ENCODE measurements around the gene RABGAP1L. TPM values are rescaled to one million over a fixed set of nuclear protein-coding genes. Genes with fewer than 3 reads are reported as not detected.

The RABGAP1L gene
- polyA plus RNA-seq, 1 donor (not counting 4 experiments of a cell fraction or from before 2014, with no cell fraction given), result 24.2 TPM

DNA sequence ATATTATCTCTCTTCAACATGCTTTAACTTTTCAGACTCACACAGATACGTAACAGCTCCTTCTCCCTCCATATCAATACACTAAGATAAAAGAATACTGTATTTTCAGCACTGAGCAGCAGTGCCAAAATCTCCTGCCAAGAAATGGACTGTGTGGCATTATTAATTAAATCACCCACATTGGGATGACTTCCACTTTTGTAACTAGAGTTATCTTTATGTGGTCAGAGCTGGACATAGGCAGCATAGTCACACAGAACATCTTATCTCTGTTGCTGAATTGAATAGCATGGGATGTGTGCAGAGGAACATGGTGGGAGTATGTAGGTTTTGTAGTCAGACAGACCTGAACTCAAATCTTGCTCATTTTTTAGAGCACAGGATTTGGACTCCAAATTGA lies 799.1 kb downstream of the RABGAP1L start:
- no peaks in the 10 kb centered on the region for H3K79me2 ChIP-seq (ENCODE audit: control insufficient read depth, insufficient read depth, low read length)
- H3K27ac ChIP-seq (ENCODE audit: control insufficient read depth, insufficient read depth, low read length), result no peak overlapping the region
- H2AFZ ChIP-seq (ENCODE audit: control insufficient read depth, low read length), result no peak overlapping the region
- FAIRE-seq (no peak), DNase-seq (ENCODE audit: low read depth, low spot score) (no peak)
- H4K20me1 ChIP-seq (ENCODE audit: control insufficient read depth, extremely low read depth, insufficient read depth, low read length), result no peaks in the 10 kb centered on the region
- no peaks in the 10 kb centered on the region for H3K4me1 ChIP-seq (ENCODE audit: control insufficient read depth, extremely low read depth, insufficient read depth, low read length)
- H3K4me2 ChIP-seq (ENCODE audit: control insufficient read depth, extremely low read depth, insufficient read depth, low read depth, low read length), result no peak overlapping the region
- dilution Hi-C loops (cut with MboI; ENCODE audit: extremely low pct_ligation_motif_present, low sequenced_read_pairs), result no loop called here
- no peak overlapping the region for H3K9ac ChIP-seq (ENCODE audit: control insufficient read depth, extremely low read depth, insufficient read depth, low read length)
- H3K27me3 ChIP-seq (ENCODE audit: control insufficient read depth, extremely low read depth, insufficient read depth, low read length), result no peaks in the 10 kb centered on the region
- TF ChIP-seq EZH2 (IDR thresholded peaks at IDR 0.05; ENCODE audit: low read length), result no peak
- TF ChIP-seq, protein P1, sequence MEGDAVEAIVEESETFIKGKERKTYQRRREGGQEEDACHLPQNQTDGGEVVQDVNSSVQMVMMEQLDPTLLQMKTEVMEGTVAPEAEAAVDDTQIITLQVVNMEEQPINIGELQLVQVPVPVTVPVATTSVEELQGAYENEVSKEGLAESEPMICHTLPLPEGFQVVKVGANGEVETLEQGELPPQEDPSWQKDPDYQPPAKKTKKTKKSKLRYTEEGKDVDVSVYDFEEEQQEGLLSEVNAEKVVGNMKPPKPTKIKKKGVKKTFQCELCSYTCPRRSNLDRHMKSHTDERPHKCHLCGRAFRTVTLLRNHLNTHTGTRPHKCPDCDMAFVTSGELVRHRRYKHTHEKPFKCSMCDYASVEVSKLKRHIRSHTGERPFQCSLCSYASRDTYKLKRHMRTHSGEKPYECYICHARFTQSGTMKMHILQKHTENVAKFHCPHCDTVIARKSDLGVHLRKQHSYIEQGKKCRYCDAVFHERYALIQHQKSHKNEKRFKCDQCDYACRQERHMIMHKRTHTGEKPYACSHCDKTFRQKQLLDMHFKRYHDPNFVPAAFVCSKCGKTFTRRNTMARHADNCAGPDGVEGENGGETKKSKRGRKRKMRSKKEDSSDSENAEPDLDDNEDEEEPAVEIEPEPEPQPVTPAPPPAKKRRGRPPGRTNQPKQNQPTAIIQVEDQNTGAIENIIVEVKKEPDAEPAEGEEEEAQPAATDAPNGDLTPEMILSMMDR (optimal IDR thresholded peaks at IDR 0.05 in 1 of 3, IDR thresholded peaks at IDR 0.05 in 1 of 3, conservative IDR thresholded peaks at IDR 0.05 in 1 of 3; ENCODE audit: extremely low read depth in 1 of 3, insufficient read depth in 2 of 3, low read length in 3 of 3), result no peak
- H3K9me1 ChIP-seq (ENCODE audit: control insufficient read depth, extremely low read depth, insufficient read depth, low read length), result no peaks in the 10 kb centered on the region
- no peaks in the 10 kb centered on the region for H3K9me3 ChIP-seq (ENCODE audit: control insufficient read depth, low read depth, low read length)
- no peak overlapping the region for H3K4me3 ChIP-seq (ENCODE audit: control insufficient read depth in 2 of 3, extremely low read depth in 1 of 3, insufficient read depth in 2 of 3, low read depth in 1 of 3, low read length in 3 of 3)
- H3K36me3 ChIP-seq (ENCODE audit: control insufficient read depth in 2 of 2, extremely low read depth in 1 of 2, insufficient read depth in 2 of 2, low read length in 2 of 2), result peaks cover 0 to 2% of the 10 kb centered on the region in 2 experiments

DNA sequence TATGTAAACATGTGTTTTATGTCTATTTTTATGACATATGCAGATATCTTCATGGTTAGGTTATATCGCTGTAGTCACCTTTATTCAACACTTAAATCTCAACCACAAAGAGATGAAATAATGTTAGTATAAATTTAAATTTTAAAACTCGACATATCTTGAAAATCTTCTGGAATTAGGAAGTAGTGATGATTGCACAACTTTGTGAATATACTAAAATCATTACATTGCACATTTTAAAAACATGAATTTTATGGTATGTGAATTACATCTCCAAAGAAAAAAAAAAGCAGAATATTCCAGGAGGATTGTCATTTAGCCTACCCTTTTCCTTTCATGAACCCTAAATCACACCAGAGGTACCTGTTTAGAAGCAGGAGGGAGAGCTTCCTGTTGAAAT lies 801.0 kb downstream of the RABGAP1L start:
- no peaks in the 10 kb centered on the region for H3K9me1 ChIP-seq (ENCODE audit: control insufficient read depth, extremely low read depth, insufficient read depth, low read length)
- no peaks in the 10 kb centered on the region for H3K9me3 ChIP-seq (ENCODE audit: control insufficient read depth, low read depth, low read length)
- no peaks in the 10 kb centered on the region for H3K79me2 ChIP-seq (ENCODE audit: control insufficient read depth, insufficient read depth, low read length)
- H3K36me3 ChIP-seq (ENCODE audit: control insufficient read depth in 2 of 2, extremely low read depth in 1 of 2, insufficient read depth in 2 of 2, low read length in 2 of 2), result peaks cover 0 to 2% of the 10 kb centered on the region in 2 experiments
- no peak overlapping the region for H2AFZ ChIP-seq (ENCODE audit: control insufficient read depth, low read length)
- DNase-seq (ENCODE audit: low read depth, low spot score) (no peak), FAIRE-seq (no peak)
- H3K4me1 ChIP-seq (ENCODE audit: control insufficient read depth, extremely low read depth, insufficient read depth, low read length), result peaks cover 18% of the 10 kb centered on the region
- no peak for TF ChIP-seq EZH2 (IDR thresholded peaks at IDR 0.05; ENCODE audit: low read length)
- TF ChIP-seq, protein P1 (optimal IDR thresholded peaks at IDR 0.05 in 1 of 3, IDR thresholded peaks at IDR 0.05 in 1 of 3, conservative IDR thresholded peaks at IDR 0.05 in 1 of 3; ENCODE audit: extremely low read depth in 1 of 3, insufficient read depth in 2 of 3, low read length in 3 of 3), result no peak
- no peak overlapping the region for H3K4me2 ChIP-seq (ENCODE audit: control insufficient read depth, extremely low read depth, insufficient read depth, low read depth, low read length)
- dilution Hi-C loops (cut with MboI; ENCODE audit: extremely low pct_ligation_motif_present, low sequenced_read_pairs), result no loop called here
- H3K27me3 ChIP-seq (ENCODE audit: control insufficient read depth, extremely low read depth, insufficient read depth, low read length), result no peaks in the 10 kb centered on the region
- H3K27ac ChIP-seq (ENCODE audit: control insufficient read depth, insufficient read depth, low read length), result no peak overlapping the region
- H3K9ac ChIP-seq (ENCODE audit: control insufficient read depth, extremely low read depth, insufficient read depth, low read length), result no peak overlapping the region
- no peaks in the 10 kb centered on the region for H4K20me1 ChIP-seq (ENCODE audit: control insufficient read depth, extremely low read depth, insufficient read depth, low read length)
- H3K4me3 ChIP-seq (ENCODE audit: control insufficient read depth in 2 of 3, extremely low read depth in 1 of 3, insufficient read depth in 2 of 3, low read depth in 1 of 3, low read length in 3 of 3), result no peak overlapping the region

Data from keratinocyte (primary cell).